ENCODE results near the gene PLAAT3.
"Not testable (repeated sequence)": the region's sequence is repeated elsewhere in the genome, so short reads cannot be mapped to it uniquely, and the experiment has no call there.

DNA sequence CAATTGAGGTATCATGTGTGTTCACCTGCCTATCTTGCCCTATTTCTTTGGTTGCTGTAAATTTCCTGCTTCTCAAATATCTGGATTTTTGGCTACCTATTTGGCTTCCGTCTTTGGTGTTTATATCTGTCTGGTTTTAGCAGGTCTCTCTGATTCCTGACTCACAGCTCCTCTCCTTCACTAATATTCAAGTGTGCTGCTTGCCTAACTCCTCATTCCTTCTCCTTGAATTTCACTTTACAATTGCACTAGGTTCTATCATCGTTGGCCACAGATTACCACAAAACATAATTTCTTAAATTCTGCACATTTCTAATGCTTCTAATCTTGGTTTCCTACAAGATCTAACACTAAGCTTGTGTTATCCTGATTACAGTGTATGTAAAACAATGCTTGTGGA, 71.7 kb downstream of the PLAAT3 start:
- not testable (repeated sequence) for TF ChIP-seq POLR2A (IDR thresholded peaks at IDR 0.05; ENCODE audit: extremely low read depth, insufficient read length); MYC (IDR thresholded peaks at IDR 0.05; ENCODE audit: low read depth, low read length)
- TF ChIP-seq, protein P1, sequence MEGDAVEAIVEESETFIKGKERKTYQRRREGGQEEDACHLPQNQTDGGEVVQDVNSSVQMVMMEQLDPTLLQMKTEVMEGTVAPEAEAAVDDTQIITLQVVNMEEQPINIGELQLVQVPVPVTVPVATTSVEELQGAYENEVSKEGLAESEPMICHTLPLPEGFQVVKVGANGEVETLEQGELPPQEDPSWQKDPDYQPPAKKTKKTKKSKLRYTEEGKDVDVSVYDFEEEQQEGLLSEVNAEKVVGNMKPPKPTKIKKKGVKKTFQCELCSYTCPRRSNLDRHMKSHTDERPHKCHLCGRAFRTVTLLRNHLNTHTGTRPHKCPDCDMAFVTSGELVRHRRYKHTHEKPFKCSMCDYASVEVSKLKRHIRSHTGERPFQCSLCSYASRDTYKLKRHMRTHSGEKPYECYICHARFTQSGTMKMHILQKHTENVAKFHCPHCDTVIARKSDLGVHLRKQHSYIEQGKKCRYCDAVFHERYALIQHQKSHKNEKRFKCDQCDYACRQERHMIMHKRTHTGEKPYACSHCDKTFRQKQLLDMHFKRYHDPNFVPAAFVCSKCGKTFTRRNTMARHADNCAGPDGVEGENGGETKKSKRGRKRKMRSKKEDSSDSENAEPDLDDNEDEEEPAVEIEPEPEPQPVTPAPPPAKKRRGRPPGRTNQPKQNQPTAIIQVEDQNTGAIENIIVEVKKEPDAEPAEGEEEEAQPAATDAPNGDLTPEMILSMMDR (IDR thresholded peaks at IDR 0.05; ENCODE audit: low read depth, low read length), result not testable (repeated sequence)
- TF ChIP-seq, protein P2, sequence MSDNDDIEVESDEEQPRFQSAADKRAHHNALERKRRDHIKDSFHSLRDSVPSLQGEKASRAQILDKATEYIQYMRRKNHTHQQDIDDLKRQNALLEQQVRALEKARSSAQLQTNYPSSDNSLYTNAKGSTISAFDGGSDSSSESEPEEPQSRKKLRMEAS (IDR thresholded peaks at IDR 0.05; ENCODE audit: low read depth, low read length), result not testable (repeated sequence)
